Keratinocyte (primary cell): ENCODE results near the gene SCD.

Experiments
- CTCF ChIP-seq, 3 experiments: IDR thresholded peaks in 1 of 3; conservative IDR thresholded peaks in 1 of 3; optimal IDR thresholded peaks in 1 of 3; 2 replicates in 2 of 3; 3 replicates in 1 of 3; pipeline versions ENCODE3 to v1.5.1; 2011; ENCODE audit warnings: low read length in 3 of 3, mild to moderate bottlenecking in 3 of 3, moderate library complexity in 2 of 3, control low read depth in 1 of 3, inconsistent platforms in 1 of 3; ENCODE audit not compliant: insufficient read depth in 2 of 3; ENCODE audit errors: extremely low read depth in 1 of 3
- EZH2 ChIP-seq: IDR thresholded peaks from one replicate; pipeline ENCODE4 v1.6.1; 2012; ENCODE audit warnings: inconsistent platforms, mild to moderate bottlenecking, low read length, moderate library complexity

GRCh38 chr10:100319707-100320402, 27.2 kb upstream of the SCD start:
- TF ChIP-seq CTCF (optimal IDR thresholded peaks at IDR 0.05 in 1 of 3, IDR thresholded peaks at IDR 0.05 in 1 of 3, conservative IDR thresholded peaks at IDR 0.05 in 1 of 3; ENCODE audit: extremely low read depth in 1 of 3, insufficient read depth in 2 of 3, low read length in 3 of 3) (no peak), EZH2 (no peak)
